GM21528 (cell line): ENCODE measurements around the gene METTL23.
"Not testable (repeated sequence)": the region's sequence is repeated elsewhere in the genome, so short reads cannot be mapped to it uniquely, and the experiment has no call there.

Experiments used
- ATAC-seq: cut with Tn5 transposase; IDR thresholded peaks from one replicate; pipeline ENCODE4 v1.9.1; 2021; ENCODE audit warnings: mild to moderate bottlenecking, moderate library complexity; ENCODE audit not compliant: unreplicated experiment, low FRiP score

METTL23 gene

GRCh38 chr17:76710863-76711611 is 15.6 kb upstream of the METTL23 start, which contains the start of gene MXRA7:
MXRA7 (minus strand) TSS chr17:76710965; CDS start chr17:76710946, 19 bp downstream.
- ATAC-seq: no peak

GRCh38 chr17:76712321-76712720 is 14.3 kb upstream of the METTL23 start:
- ATAC-seq: not testable (repeated sequence)

GRCh38 chr17:76713765-76714164 is 12.9 kb upstream of the METTL23 start:
- no peak for ATAC-seq

- ATAC-seq: no peak
These were observed 12.3 kb upstream of the METTL23 start for GRCh38 chr17:76714336-76714735.

- no peak for ATAC-seq
These were observed 11.7 kb upstream of the METTL23 start for GRCh38 chr17:76714822-76715495.

- ATAC-seq: no peak
These were observed 11.2 kb upstream of the METTL23 start for GRCh38 chr17:76715496-76715830.

- no peak for ATAC-seq
These were observed 10.3 kb upstream of the METTL23 start for GRCh38 chr17:76716146-76716838.

- ATAC-seq: no peak
These were observed 9.8 kb upstream of the METTL23 start for GRCh38 chr17:76716839-76717215.

- no peak for ATAC-seq
These were observed 8.1 kb upstream of the METTL23 start for GRCh38 chr17:76718516-76718915.

GRCh38 chr17:76720211-76720610 is 6.4 kb upstream of the METTL23 start:
- ATAC-seq: no peak

GRCh38 chr17:76720941-76721340 is 5.7 kb upstream of the METTL23 start:
- no peak for ATAC-seq

GRCh38 chr17:76721463-76721862 is 5.2 kb upstream of the METTL23 start:
- no peak for ATAC-seq

GRCh38 chr17:76722279-76722678 is 4.4 kb upstream of the METTL23 start:
- ATAC-seq: no peak

- ATAC-seq: not testable (repeated sequence)
These were observed 3.7 kb upstream of the METTL23 start for GRCh38 chr17:76722977-76723376.

- ATAC-seq: no peak
These were observed 2.8 kb upstream of the METTL23 start for GRCh38 chr17:76723812-76724211.

GRCh38 chr17:76725580-76726230 is 934 bp upstream of the METTL23 start:
- ATAC-seq: peak; percentile 27

GRCh38 chr17:76726231-76726775 is 336 bp upstream of the METTL23 start, which contains the start of gene JMJD6:
JMJD6 (minus strand) TSS chr17:76726606; CDS start chr17:76726475, 131 bp downstream.
- peak; percentile 70 for ATAC-seq

GRCh38 chr17:76727745-76728456 is 1.3 kb downstream of the METTL23 start:
- no peak for ATAC-seq

- ATAC-seq: not testable (repeated sequence)
These were observed 5.4 kb downstream of the METTL23 start for GRCh38 chr17:76731800-76732733.
